SJSA1 (cell line): ENCODE measurements around the gene CSF2RB. TPM values are rescaled to one million over a fixed set of nuclear protein-coding genes. Genes with fewer than 3 reads are reported as not detected.

Source experiments
- DNase-seq, 2 experiments: peaks; one replicate each; pipeline ENCODE4 v3.0.0-alpha.2; 2015 to 2020; ENCODE audit warnings: low spot score in 2 of 2, low read depth in 1 of 2
- H3K27ac ChIP-seq: fragments of 250-450 bp; sonication (Bioruptor Pico); 2 replicates; pipeline ENCODE4 v1.5.1; 2020; ENCODE audit warnings: mild to moderate bottlenecking, moderate library complexity
- H3K27me3 ChIP-seq: fragments of 250-450 bp; sonication (Bioruptor Pico); replicated peaks from 2 replicates; pipeline ENCODE4 v1.5.1; 2020; ENCODE audit warnings: mild to moderate bottlenecking, moderate library complexity
- H3K36me3 ChIP-seq: fragments of 250-450 bp; sonication (Bioruptor Pico); 2 replicates; pipeline ENCODE4 v1.5.1; 2020; ENCODE audit warnings: mild to moderate bottlenecking
- H3K4me1 ChIP-seq: fragments of 250-450 bp; sonication (Bioruptor Pico); replicated peaks from 2 replicates; pipeline ENCODE4 v1.6.1; 2021; ENCODE audit warnings: mild to moderate bottlenecking
- H3K4me3 ChIP-seq: fragments of 250-450 bp; sonication (Bioruptor Pico); 2 replicates; pipeline ENCODE4 v1.5.1; 2020; ENCODE audit warnings: mild to moderate bottlenecking
- H3K9me3 ChIP-seq: fragments of 250-450 bp; sonication (Bioruptor Pico); replicated peaks from 2 replicates; pipeline ENCODE4 v1.5.1; 2020; ENCODE audit warnings: mild to moderate bottlenecking
- total RNA-seq: library from RNA; depleted of rRNA; stranded (reverse); fragments of >200 nt; shearing (Covaris generic); gene quantifications from 2 replicates; pipeline ENCODE4 v1.2.3, GENCODE V29; 2014

The CSF2RB gene
- total RNA-seq, 1 experiment from 2014 or later = 0.03 TPM

GRCh38 chr22:36875741-36876140, 37.7 kb upstream of the CSF2RB start:
- no peak overlapping the region for H3K27ac ChIP-seq
- no peaks in the 10 kb centered on the region for H3K36me3 ChIP-seq
- no peak for DNase-seq
- peaks cover 12% of the 10 kb centered on the region for H3K4me1 ChIP-seq
- H3K27me3 ChIP-seq = no peaks in the 10 kb centered on the region
- no peak overlapping the region for H3K4me3 ChIP-seq
- no peaks in the 10 kb centered on the region for H3K9me3 ChIP-seq

GRCh38 chr22:36879775-36880174, 33.7 kb upstream of the CSF2RB start:
- H3K27ac ChIP-seq = no peak overlapping the region
- H3K36me3 ChIP-seq = no peaks in the 10 kb centered on the region
- no peak for DNase-seq
- no peaks in the 10 kb centered on the region for H3K9me3 ChIP-seq
- H3K4me3 ChIP-seq = no peak overlapping the region
- H3K27me3 ChIP-seq = 0 out of 2 replicates have a peak, but pooled peaks cover under 1% of the 10 kb centered on the region
- H3K4me1 ChIP-seq = 0 out of 2 replicates have a peak, but pooled peaks cover 2% of the 10 kb centered on the region

- H3K27me3 ChIP-seq = 0 out of 2 replicates have a peak, but pooled peaks cover 2% of the 10 kb centered on the region
- DNase-seq = no peak
- H3K27ac ChIP-seq = no peak overlapping the region
- no peaks in the 10 kb centered on the region for H3K36me3 ChIP-seq
- H3K4me3 ChIP-seq = no peak overlapping the region
- H3K9me3 ChIP-seq = no peaks in the 10 kb centered on the region
- H3K4me1 ChIP-seq = peaks cover 2% of the 10 kb centered on the region; the same call in 1 of the 2 replicates
Measured at GRCh38 chr22:36881504-36882245, 31.8 kb upstream of the CSF2RB start.

- DNase-seq = no peak
Measured at GRCh38 chr22:36884349-36885158, 28.9 kb upstream of the CSF2RB start.

GRCh38 chr22:36885474-36885873, 28.0 kb upstream of the CSF2RB start:
- no peak overlapping the region for H3K27ac ChIP-seq

More at GRCh38 chr22:36884349-36885158, 28.9 kb upstream of the CSF2RB start:
- Histone ChIP-seq H3K4me3 (no peak overlapping the region), H3K27me3 (peaks cover 5% of the 10 kb centered on the region; the same call in 1 of the 2 replicates), H3K27ac (no peak overlapping the region), H3K9me3 (no peaks in the 10 kb centered on the region), H3K36me3 (no peaks in the 10 kb centered on the region), H3K4me1 (peaks cover 2% of the 10 kb centered on the region; the same call in 1 of the 2 replicates)

GRCh38 chr22:36886016-36886415, 27.4 kb upstream of the CSF2RB start:
- Histone ChIP-seq H3K27me3 (peaks cover 5% of the 10 kb centered on the region; the same call in 1 of the 2 replicates), H3K4me1 (peaks cover 2% of the 10 kb centered on the region; the same call in 1 of the 2 replicates), H3K9me3 (no peaks in the 10 kb centered on the region), H3K4me3 (no peak overlapping the region), H3K36me3 (no peaks in the 10 kb centered on the region), H3K27ac (no peak overlapping the region)
- DNase-seq = no peak

More at GRCh38 chr22:36885474-36885873, 28.0 kb upstream of the CSF2RB start:
- DNase-seq = no peak
- H3K4me3 ChIP-seq = no peak overlapping the region
- H3K27me3 ChIP-seq = peaks cover 5% of the 10 kb centered on the region; the same call in 1 of the 2 replicates
- H3K4me1 ChIP-seq = peaks cover 2% of the 10 kb centered on the region; the same call in 1 of the 2 replicates
- H3K36me3 ChIP-seq = no peaks in the 10 kb centered on the region
- H3K9me3 ChIP-seq = no peaks in the 10 kb centered on the region

GRCh38 chr22:36887162-36887561, 26.3 kb upstream of the CSF2RB start:
- Histone ChIP-seq H3K4me3 (no peak overlapping the region), H3K4me1 (peaks cover 2% of the 10 kb centered on the region; the same call in 1 of the 2 replicates)
- DNase-seq = no peak

GRCh38 chr22:36891646-36892045, 21.8 kb upstream of the CSF2RB start:
- no peak for DNase-seq
- H3K27ac ChIP-seq = no peak overlapping the region
- no peaks in the 10 kb centered on the region for H3K4me1 ChIP-seq
- H3K36me3 ChIP-seq = no peaks in the 10 kb centered on the region
- H3K9me3 ChIP-seq = no peaks in the 10 kb centered on the region
- peaks cover 12% of the 10 kb centered on the region for H3K27me3 ChIP-seq
- no peak overlapping the region for H3K4me3 ChIP-seq

More at GRCh38 chr22:36887162-36887561, 26.3 kb upstream of the CSF2RB start:
- H3K27me3 ChIP-seq = peaks cover 5% of the 10 kb centered on the region; the same call in 1 of the 2 replicates
- no peaks in the 10 kb centered on the region for H3K9me3 ChIP-seq
- H3K27ac ChIP-seq = no peak overlapping the region
- no peaks in the 10 kb centered on the region for H3K36me3 ChIP-seq

GRCh38 chr22:36892292-36892691, 21.1 kb upstream of the CSF2RB start:
- H3K36me3 ChIP-seq = no peaks in the 10 kb centered on the region
- H3K27ac ChIP-seq = no peak overlapping the region
- peaks cover 12% of the 10 kb centered on the region for H3K27me3 ChIP-seq
- H3K4me3 ChIP-seq = no peak overlapping the region
- no peak for DNase-seq
- no peaks in the 10 kb centered on the region for H3K4me1 ChIP-seq
- H3K9me3 ChIP-seq = no peaks in the 10 kb centered on the region

GRCh38 chr22:36893262-36893661, 20.2 kb upstream of the CSF2RB start:
- no peak for DNase-seq
- H3K36me3 ChIP-seq = no peaks in the 10 kb centered on the region
- H3K27me3 ChIP-seq = peaks cover 12% of the 10 kb centered on the region
- no peak overlapping the region for H3K4me3 ChIP-seq
- no peaks in the 10 kb centered on the region for H3K4me1 ChIP-seq
- no peak overlapping the region for H3K27ac ChIP-seq
- H3K9me3 ChIP-seq = no peaks in the 10 kb centered on the region

GRCh38 chr22:36894266-36894665, 19.2 kb upstream of the CSF2RB start:
- Histone ChIP-seq H3K36me3 (no peaks in the 10 kb centered on the region), H3K27me3 (peaks cover 10% of the 10 kb centered on the region), H3K4me3 (no peak overlapping the region), H3K27ac (no peak overlapping the region), H3K4me1 (no peaks in the 10 kb centered on the region), H3K9me3 (no peaks in the 10 kb centered on the region)
- no peak for DNase-seq

GRCh38 chr22:36897611-36898010, 15.8 kb upstream of the CSF2RB start:
- peaks cover 9% of the 10 kb centered on the region for H3K27me3 ChIP-seq
- H3K36me3 ChIP-seq = no peaks in the 10 kb centered on the region
- DNase-seq = no peak
- no peaks in the 10 kb centered on the region for H3K4me1 ChIP-seq
- H3K4me3 ChIP-seq = no peak overlapping the region
- no peak overlapping the region for H3K27ac ChIP-seq
- peaks cover 9% of the 10 kb centered on the region; the same call in 1 of the 2 replicates for H3K9me3 ChIP-seq

- peaks cover 9% of the 10 kb centered on the region; the same call in 1 of the 2 replicates for H3K9me3 ChIP-seq
- H3K4me3 ChIP-seq = no peak overlapping the region
- no peak overlapping the region for H3K27ac ChIP-seq
- no peaks in the 10 kb centered on the region for H3K4me1 ChIP-seq
- DNase-seq = no peak
- H3K36me3 ChIP-seq = no peaks in the 10 kb centered on the region
- H3K27me3 ChIP-seq = no peaks in the 10 kb centered on the region; the same call in none of the 2 replicates
Measured at GRCh38 chr22:36898690-36899089, 14.7 kb upstream of the CSF2RB start.
